GM23338 (cell line): ENCODE measurements around the gene PDGFC. TPM values are rescaled to one million over a fixed set of nuclear protein-coding genes. Genes with fewer than 3 reads are reported as not detected.

Experiments used
- ATAC-seq: fragments of 200-7000 bp; cut with Tn5 transposase; 3 replicates; pipeline ENCODE4 v1.9.1; 2020
- DNase-seq: peaks from one replicate; pipeline ENCODE4 v3.0.0-alpha.2; 2015; ENCODE audit warnings: low spot score
- H2AFZ ChIP-seq: fragments of 200-600 bp; sonication (generic); 2 replicates; pipeline ENCODE4 v1.8.0; 2016; ENCODE audit warnings: antibody characterized with exemption, mild to moderate bottlenecking, moderate library complexity
- H3F3A ChIP-seq: fragments of 200-600 bp; sonication (generic); replicated peaks from 2 replicates; pipeline ENCODE4 v1.8.0; 2017; ENCODE audit warnings: antibody characterized with exemption, mixed run types, low read depth
- H3K27ac ChIP-seq: fragments of 200-600 bp; sonication (generic); 2 replicates; pipeline ENCODE4 v1.6.1; 2016; ENCODE audit warnings: low read depth
- H3K27me3 ChIP-seq: fragments of 200-600 bp; sonication (generic); 2 replicates; pipeline ENCODE4 v1.8.0; 2016; ENCODE audit warnings: mild to moderate bottlenecking, mixed run types, moderate library complexity; ENCODE audit not compliant: insufficient read depth
- H3K36me3 ChIP-seq: fragments of 200-600 bp; sonication (generic); 2 replicates; pipeline ENCODE4 v1.8.0; 2016; ENCODE audit warnings: mild to moderate bottlenecking; ENCODE audit not compliant: insufficient read depth
- H3K4me1 ChIP-seq: fragments of 200-600 bp; sonication (generic); 2 replicates; pipeline ENCODE4 v1.8.0; 2016; ENCODE audit warnings: mild to moderate bottlenecking, moderate library complexity; ENCODE audit not compliant: insufficient read depth
- H3K4me2 ChIP-seq: fragments of 200-600 bp; sonication (generic); 2 replicates; pipeline ENCODE4 v1.7.1; 2017; ENCODE audit warnings: mixed run types
- H3K4me3 ChIP-seq: fragments of 200-600 bp; sonication (generic); 2 replicates; pipeline ENCODE4 v1.6.1; 2016; ENCODE audit warnings: mixed run types
- H3K79me2 ChIP-seq: fragments of 200-600 bp; sonication (generic); replicated peaks from 2 replicates; pipeline ENCODE4 v1.8.0; 2017; ENCODE audit warnings: mild to moderate bottlenecking; ENCODE audit not compliant: insufficient read depth
- H3K9me2 ChIP-seq: fragments of 200-600 bp; sonication (generic); 2 replicates; pipeline ENCODE4 v1.8.0; 2017; ENCODE audit not compliant: insufficient read depth
- H4K20me1 ChIP-seq: fragments of 200-600 bp; sonication (generic); replicated peaks from 2 replicates; pipeline ENCODE4 v1.8.0; 2017; ENCODE audit warnings: mild to moderate bottlenecking; ENCODE audit not compliant: insufficient read depth
- H3K27ac Mint-ChIP-seq: 2 replicates; pipeline ENCODE4 v1.8.0; 2020; ENCODE audit warnings: inconsistent platforms, mild to moderate bottlenecking, moderate library complexity, mixed read lengths
- H3K27me3 Mint-ChIP-seq: 3 replicates; pipeline ENCODE4 v1.8.0; 2022; ENCODE audit warnings: low read depth, mild to moderate bottlenecking, moderate library complexity, mixed read lengths, inconsistent platforms; ENCODE audit not compliant: insufficient read depth, poor library complexity
- H3K36me3 Mint-ChIP-seq: 3 replicates; pipeline ENCODE4 v1.8.0; 2021; ENCODE audit warnings: low read depth, mild to moderate bottlenecking, inconsistent platforms, moderate library complexity, mixed read lengths
- H3K4me1 Mint-ChIP-seq: 3 replicates; pipeline ENCODE4 v1.8.0; 2020; ENCODE audit warnings: mild to moderate bottlenecking, inconsistent platforms, mixed read lengths
- H3K4me3 Mint-ChIP-seq: 3 replicates; pipeline ENCODE4 v1.8.0; 2021; ENCODE audit warnings: moderate library complexity, mild to moderate bottlenecking, inconsistent platforms, mixed read lengths
- H3K9me3 Mint-ChIP-seq: 3 replicates; pipeline ENCODE4 v1.8.0; 2020; ENCODE audit warnings: moderate library complexity, mild to moderate bottlenecking, inconsistent platforms, mixed read lengths
- CREB1 ChIP-seq: fragments of 250-450 bp; sonication (Bioruptor Pico); IDR thresholded peaks from 2 replicates; pipeline ENCODE4 v1.5.0; 2020; ENCODE audit warnings: low read depth, mild to moderate bottlenecking, moderate library complexity
- CTCF ChIP-seq, 2 experiments: fragments of 200-600 bp in 1 of 2; sonication (generic) in 1 of 2; conservative IDR thresholded peaks; 2 replicates each; pipeline versions ENCODE4 v1.5.1 to v1.6.1; 2016 to 2017; ENCODE audit warnings: antibody characterized with exemption in 2 of 2, low read depth in 2 of 2, mild to moderate bottlenecking in 2 of 2, moderate library complexity in 1 of 2
- EZH2 ChIP-seq: fragments of 200-600 bp; sonication (generic); IDR thresholded peaks from one replicate; pipeline ENCODE4 v1.8.0; 2017; ENCODE audit warnings: antibody characterized with exemption, mild to moderate bottlenecking, low read depth; ENCODE audit not compliant: unreplicated experiment
- JUNB ChIP-seq: IDR thresholded peaks from one replicate; pipeline ENCODE4 v1.6.1; 2016; ENCODE audit warnings: antibody characterized with exemption; ENCODE audit not compliant: unreplicated experiment
- POLR2AphosphoS5 ChIP-seq: IDR thresholded peaks from 2 replicates; pipeline ENCODE4 v1.6.1; 2016; ENCODE audit warnings: antibody characterized with exemption, low read depth
- STAT1 ChIP-seq: IDR thresholded peaks from one replicate; pipeline ENCODE4 v1.6.1; 2016; ENCODE audit warnings: antibody characterized with exemption; ENCODE audit not compliant: unreplicated experiment
- ZNF114 ChIP-seq: fragments of 250-450 bp; sonication (Bioruptor Pico); IDR thresholded peaks from 2 replicates; pipeline ENCODE4 v1.5.0; 2020; ENCODE audit warnings: mild to moderate bottlenecking, moderate library complexity
- ZNF331 ChIP-seq: fragments of 250-450 bp; sonication (Bioruptor Pico); IDR thresholded peaks from 2 replicates; pipeline ENCODE4 v1.5.0; 2020; ENCODE audit warnings: low read depth, mild to moderate bottlenecking, moderate library complexity
- ZNF462 ChIP-seq: fragments of 250-450 bp; sonication (Bioruptor Pico); IDR thresholded peaks from 2 replicates; pipeline ENCODE4 v1.5.0; 2020; ENCODE audit warnings: mild to moderate bottlenecking, moderate library complexity
- polyA plus RNA-seq: library from polyadenylated mRNA; unstranded; fragments of >200 nt; fragmentation: Nextera tagmentation; extraction: Ambion mirVana; gene quantifications from 2 replicates; pipeline ENCODE4 v1.2.1, GENCODE V29; 2016
- total RNA-seq: library from RNA; depleted of rRNA; stranded (reverse); fragments of >200 nt; shearing (Covaris generic); gene quantifications from 2 replicates; pipeline ENCODE4 v1.2.3, GENCODE V29; 2014

PDGFC gene
- total and polyA plus RNA-seq, 2 experiments from 2014 or later: 1.3 to 3.4 TPM

GRCh38 chr4:156885374-156885773 lies 86.2 kb downstream of the PDGFC start (continued):
- TF ChIP-seq CREB1 (CRISPR knock-in tag) (no peak), STAT1 (no peak), JUNB (no peak), ZNF462 (no peak)

- H3K27me3 ChIP-seq: no peaks in the 10 kb centered on the region
- no peaks in the 10 kb centered on the region for H3K27me3 Mint-ChIP-seq
- no peak overlapping the region for H3K4me3 ChIP-seq
- no peak overlapping the region for H3K4me3 Mint-ChIP-seq
- no peak overlapping the region for H3K27ac ChIP-seq
- H3F3A ChIP-seq: no peaks in the 10 kb centered on the region
- no peak for DNase-seq
- H2AFZ ChIP-seq: no peak overlapping the region
- ATAC-seq: no peak
- H3K79me2 ChIP-seq: no peaks in the 10 kb centered on the region
- no peaks in the 10 kb centered on the region for H3K36me3 ChIP-seq
- no peak overlapping the region for H3K27ac Mint-ChIP-seq
- no peaks in the 10 kb centered on the region for H3K9me3 Mint-ChIP-seq
- H3K9me2 ChIP-seq: no peaks in the 10 kb centered on the region
- no peaks in the 10 kb centered on the region for H3K4me1 Mint-ChIP-seq
- H4K20me1 ChIP-seq: no peaks in the 10 kb centered on the region
- H3K36me3 Mint-ChIP-seq: no peaks in the 10 kb centered on the region
- H3K4me2 ChIP-seq: no peak overlapping the region
- no peaks in the 10 kb centered on the region for H3K4me1 ChIP-seq
- TF ChIP-seq ZNF462 (no peak), ZNF114 (CRISPR knock-in tag) (no peak), EZH2 (no peak), CTCF (conservative IDR thresholded peaks at IDR 0.05; ENCODE audit: low read depth in 2 of 2) (no peak), POLR2AphosphoS5 (no peak), CREB1 (CRISPR knock-in tag) (no peak), ZNF331 (CRISPR knock-in tag) (no peak)
Observed at GRCh38 chr4:156884183-156884582, 87.4 kb downstream of the PDGFC start.
